ENCODE data around the gene DMGDH. TPM values are rescaled to one million over a fixed set of nuclear protein-coding genes. Genes with fewer than 3 reads are reported as not detected.
A peak's percentile ranks its signal among the peaks of the same experiment; 100 is the strongest.

DMGDH gene
- total RNA-seq, 1 donor from 2014 or later, result 0.78 TPM

GRCh38 chr5:78992146-78992545, 77.3 kb downstream of the DMGDH start:
- Histone ChIP-seq H3K4me3 (no peak overlapping the region), H3K4me1 (no peaks in the 10 kb centered on the region), H3K27ac (no peak overlapping the region), H3K9me3 (no peaks in the 10 kb centered on the region), H3K36me3 (no peaks in the 10 kb centered on the region), H3K27me3 (no peaks in the 10 kb centered on the region)
- DNase-seq (no peak), ATAC-seq (no peak)
- TF ChIP-seq CTCF (IDR thresholded peaks at IDR 0.05), result no peak
- intact Hi-C loops (cut with DNase I), result no loop called here

GRCh38 chr5:78989080-78989479, 80.4 kb downstream of the DMGDH start:
- Histone ChIP-seq H3K27ac (no peak overlapping the region), H3K36me3 (no peaks in the 10 kb centered on the region), H3K27me3 (no peaks in the 10 kb centered on the region), H3K9me3 (no peaks in the 10 kb centered on the region), H3K4me3 (no peak overlapping the region), H3K4me1 (peaks cover 7% of the 10 kb centered on the region)
- ATAC-seq, result no peak
- no peak for DNase-seq
- no peak for TF ChIP-seq CTCF (IDR thresholded peaks at IDR 0.05)
- intact Hi-C loops (cut with DNase I), result no loop called here

GRCh38 chr5:78985725-78986223, 83.7 kb downstream of the DMGDH start:
- intact Hi-C loops (cut with DNase I), result no loop called here
- peaks cover 16% of the 10 kb centered on the region for H3K4me1 ChIP-seq
- ATAC-seq (peak; percentile 22), DNase-seq (no peak)
- no peaks in the 10 kb centered on the region for H3K9me3 ChIP-seq
- H3K27me3 ChIP-seq, result no peaks in the 10 kb centered on the region
- H3K27ac ChIP-seq, result peak overlapping the region; percentile 98
- peak overlapping the region; percentile 84 for H3K4me3 ChIP-seq
- no peaks in the 10 kb centered on the region for H3K36me3 ChIP-seq
- TF ChIP-seq CTCF (IDR thresholded peaks at IDR 0.05), result no peak

GRCh38 chr5:78985116-78985724, 84.3 kb downstream of the DMGDH start, which contains the start of gene ARSB:
ARSB (minus strand) TSS chr5:78985310; CDS start chr5:78985248, 62 bp downstream.
- intact Hi-C loops (cut with DNase I), result no loop called here
- H3K4me1 ChIP-seq, result peaks cover 16% of the 10 kb centered on the region
- peak within 1 kb of the TSS; percentile 98 for H3K27ac ChIP-seq
- ATAC-seq (peak; percentile 77), DNase-seq (peak; percentile 84)
- peak within 1 kb of the TSS; percentile 84 for H3K4me3 ChIP-seq
- no peaks in the 10 kb centered on the region for H3K36me3 ChIP-seq
- no peaks in the 10 kb centered on the region for H3K27me3 ChIP-seq
- no peaks in the 10 kb centered on the region for H3K9me3 ChIP-seq
- no peak for TF ChIP-seq CTCF (IDR thresholded peaks at IDR 0.05)

GRCh38 chr5:78984439-78985115, 84.9 kb downstream of the DMGDH start:
- peaks cover 16% of the 10 kb centered on the region for H3K4me1 ChIP-seq
- TF ChIP-seq CTCF (IDR thresholded peaks at IDR 0.05), result peak; percentile 34
- no peaks in the 10 kb centered on the region for H3K9me3 ChIP-seq
- H3K27me3 ChIP-seq, result no peaks in the 10 kb centered on the region
- DNase-seq, result peak; percentile 93
- peak overlapping the region; percentile 98 for H3K27ac ChIP-seq
- H3K36me3 ChIP-seq, result no peaks in the 10 kb centered on the region
- ATAC-seq, result peak; percentile 93
- peak overlapping the region; percentile 84 for H3K4me3 ChIP-seq
- intact Hi-C loops (cut with DNase I), result no loop called here
